ENCODE measurements around the gene FOXI3. TPM values are rescaled to one million over a fixed set of nuclear protein-coding genes. Genes with fewer than 3 reads are reported as not detected.

FOXI3 gene
- total and polyA plus RNA-seq, 9 of the 15 experiments (the other 6 are each of a cell fraction or from before 2014, with no cell fraction given): not detected

DNA sequence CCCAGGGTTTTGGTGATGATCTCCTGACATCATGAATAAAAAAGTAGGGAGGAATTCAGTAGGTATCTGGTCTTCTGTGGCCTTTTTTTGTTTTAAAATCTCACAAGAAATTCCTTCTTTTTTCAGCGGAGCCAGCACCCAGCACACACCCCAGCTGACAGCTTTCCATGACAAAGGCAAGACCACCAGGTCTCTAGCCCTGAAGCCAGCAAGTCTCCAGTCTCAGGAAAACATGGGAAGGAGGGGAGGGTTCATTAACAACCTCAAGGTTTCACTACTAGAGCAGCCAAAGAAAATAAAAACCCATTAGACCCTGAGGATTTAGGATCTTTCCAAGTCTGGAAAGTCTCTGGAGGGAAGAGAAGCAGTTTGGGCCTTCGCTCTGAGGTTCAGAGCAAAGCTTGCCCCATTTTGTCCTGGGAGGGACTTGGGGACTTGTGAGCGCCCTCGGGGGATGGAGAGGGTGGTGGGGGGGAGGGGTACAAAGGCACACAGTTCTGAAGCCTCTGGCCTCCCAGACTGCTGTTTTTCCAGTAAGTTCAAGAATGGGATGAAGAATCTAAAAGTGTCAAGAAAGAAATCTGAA lies 9.0 kb downstream of the FOXI3 start:
- Histone ChIP-seq H3K36me3 (ENCODE audit: control insufficient read depth, insufficient read depth, low read length) (no peaks in the 10 kb centered on the region), H2AFZ (ENCODE audit: low read depth, low read length) (no peak overlapping the region), H3K9ac (ENCODE audit: insufficient read depth in 1 of 2, low read depth in 2 of 2, low read length in 2 of 2) (no peak overlapping the region), H3K27me3 (ENCODE audit: control insufficient read depth in 2 of 2, insufficient read depth in 2 of 2, low read length in 2 of 2) (peaks cover 13 to 52% of the 10 kb centered on the region in 2 experiments; a peak in 4 of 5 replicates), H3K4me1 (replicated peaks in 1 of 2; ENCODE audit: control insufficient read depth in 2 of 2, insufficient read depth in 2 of 2, low read length in 2 of 2) (no peaks in the 10 kb centered on the region), H3K4me3 (no peak overlapping the region), H3K79me2 (ENCODE audit: control insufficient read depth, insufficient read depth, low read length) (no peaks in the 10 kb centered on the region), H3K9me3 (replicated peaks; ENCODE audit: control insufficient read depth, insufficient read depth, low read depth, low read length) (no peaks in the 10 kb centered on the region), H3K27ac (ENCODE audit: extremely low read depth, low read depth, low read length) (no peak overlapping the region), H3K9me1 (ENCODE audit: control insufficient read depth, insufficient read depth, low read length) (no peaks in the 10 kb centered on the region), H4K20me1 (replicated peaks; ENCODE audit: control insufficient read depth, insufficient read depth, low read length) (no peaks in the 10 kb centered on the region), H3K4me2 (ENCODE audit: insufficient read depth, low read length) (no peak overlapping the region)
- DNase-seq (ENCODE audit: extremely low read depth in 1 of 4, low spot score in 3 of 4): no peak
- TF ChIP-seq ZNF121 (CRISPR knock-in tag; conservative IDR thresholded peaks at IDR 0.05) (no peak), ZBTB2 (IDR thresholded peaks at IDR 0.05) (no peak), PHB (CRISPR knock-in tag; IDR thresholded peaks at IDR 0.05) (no peak), ZNF12 (CRISPR knock-in tag; IDR thresholded peaks at IDR 0.05) (no peak), TAL1 (IDR thresholded peaks at IDR 0.05) (no peak), ZNF431 (CRISPR knock-in tag; IDR thresholded peaks at IDR 0.05) (no peak), PRMT5 (CRISPR knock-in tag; IDR thresholded peaks at IDR 0.05) (no peak), NEUROD1 (IDR thresholded peaks at IDR 0.05; ENCODE audit: borderline replicate concordance, low read depth, low read length, partially characterized antibody) (no peak)
- 0% methylated on average over 4 of the region's 4 CpGs for WGBS (ENCODE audit: insufficient coverage, low coverage, missing lambda C conversion rate)
- BruUV-seq (replicated peaks): no TSS peak
- in situ Hi-C loops (cut with MboI) (no loop called here), intact Hi-C loops (cut with micrococcal nuclease) (no loop called here)
- ChIA-PET CTCF (ENCODE audit: low intra/inter-chr PET ratio) (no interaction called here), POLR2A (no interaction called here)
- ATAC-seq: no peak
- no peak for FAIRE-seq
